Breast epithelium (tissue), 4 donors: ENCODE results near the gene CCDC71. TPM values are rescaled to one million over a fixed set of nuclear protein-coding genes. Genes with fewer than 3 reads are reported as not detected.

ENCODE experiments used
- DNase-seq, 2 donors: peaks; one replicate each; pipeline ENCODE4 v3.0.0-alpha.2; 2019; ENCODE audit warnings: low spot score in 2 of 2
- H3K27ac ChIP-seq, 2 donors: fragments of 200-600 bp; sonication (generic) in 1 of 2; one replicate each; pipeline ENCODE4 v1.5.1; 2016 to 2019; ENCODE audit warnings: mild to moderate bottlenecking in 1 of 2
- H3K27me3 ChIP-seq, 2 donors: fragments of 200-600 bp; sonication (generic) in 1 of 2; one replicate each; pipeline versions ENCODE4 v1.5.1 to v1.6.0; 2017 to 2019; ENCODE audit warnings: control low read depth in 1 of 2, mild to moderate bottlenecking in 1 of 2
- H3K36me3 ChIP-seq: fragments of 200-600 bp; one replicate; pipeline ENCODE4 v1.5.1; 2019
- H3K4me1 ChIP-seq, 2 donors: fragments of 200-600 bp; sonication (generic); one replicate each; pipeline ENCODE4 v1.5.1; 2016 to 2019; ENCODE audit warnings: control low read depth in 1 of 2
- H3K4me3 ChIP-seq, 3 donors: fragments of 200-600 bp; sonication (generic); 1 replicate in 2 of 3; 2 replicates in 1 of 3; pipeline ENCODE4 v1.5.1; 2016 to 2019; ENCODE audit warnings: mild to moderate bottlenecking in 3 of 3, moderate library complexity in 2 of 3
- H3K9me3 ChIP-seq, 2 donors: fragments of 200-600 bp; sonication (generic) in 1 of 2; one replicate each; pipeline ENCODE4 v1.5.1; 2016 to 2019; ENCODE audit warnings: control low read depth in 1 of 2
- CTCF ChIP-seq, 3 donors: fragments of 450-650 bp; IDR thresholded peaks; one replicate each; pipeline ENCODE4 v1.5.1; 2016 to 2017; ENCODE audit warnings: antibody characterized with exemption in 3 of 3, mild to moderate bottlenecking in 3 of 3, moderate library complexity in 3 of 3
- POLR2A ChIP-seq: fragments of 450-650 bp; IDR thresholded peaks from one replicate; pipeline ENCODE4 v1.6.1; 2016; ENCODE audit warnings: antibody characterized with exemption, mild to moderate bottlenecking, moderate library complexity
- POLR2AphosphoS5 ChIP-seq, 3 donors: sonication (generic); formaldehyde crosslinking; IDR thresholded peaks; one replicate each; pipeline ENCODE4 v1.6.1; 2017; ENCODE audit warnings: antibody characterized with exemption in 3 of 3
- intact Hi-C: fragments of 100-400 bp; cut with DNase I; formaldehyde crosslinking; loops from one replicate; pipeline ENCODE4 v1.15.1; 2023; ENCODE audit warnings: low total_unique reads
- total RNA-seq, 3 donors: library from RNA; depleted of rRNA; stranded (reverse); fragments of >200 nt; gene quantifications; one replicate each; pipeline ENCODE4 v1.1.0, GENCODE V29; 2016

CCDC71 gene
- total RNA-seq, 3 donors from 2014 or later = 29.0 to 39.7 (median 31.8) TPM

GRCh38 chr3:49170744-49171118, 4.6 kb upstream of the CCDC71 start:
- TF ChIP-seq CTCF (IDR thresholded peaks at IDR 0.05) = no peak
- no peak for TF ChIP-seq POLR2A
- no peak for TF ChIP-seq POLR2AphosphoS5 (IDR thresholded peaks at IDR 0.05)
- Histone ChIP-seq H3K36me3 (no peaks in the 10 kb centered on the region), H3K27me3 (no peaks in the 10 kb centered on the region), H3K4me1 (peaks cover 8 to 11% of the 10 kb centered on the region in 2 donors), H3K4me3 (peak overlapping the region; percentile 65 to 81 (median 75)), H3K9me3 (no peaks in the 10 kb centered on the region), H3K27ac (peak overlapping the region; percentile 82 to 85)
- intact Hi-C loops = loop anchor here (10.0 kb wide), 1 partner anchor 284 kb away; no protein-coding TSS in a partner anchor
- no peak for DNase-seq

GRCh38 chr3:49166752-49167556, 823 bp upstream of the CCDC71 start:
- H3K4me1 ChIP-seq = peaks cover 0 to 10% of the 10 kb centered on the region in 2 donors
- H3K36me3 ChIP-seq = peaks cover 5% of the 10 kb centered on the region
- H3K4me3 ChIP-seq = peak overlapping the region; percentile 96 to 100 (median 97)
- no peaks in the 10 kb centered on the region for H3K9me3 ChIP-seq
- no peaks in the 10 kb centered on the region for H3K27me3 ChIP-seq
- intact Hi-C loops = no loop called here
- H3K27ac ChIP-seq = peak overlapping the region; percentile 94 to 98
- no peak for DNase-seq
- TF ChIP-seq CTCF (IDR thresholded peaks at IDR 0.05) = no peak
- TF ChIP-seq POLR2AphosphoS5 (IDR thresholded peaks at IDR 0.05) = no peak
- TF ChIP-seq POLR2A = no peak

DNA sequence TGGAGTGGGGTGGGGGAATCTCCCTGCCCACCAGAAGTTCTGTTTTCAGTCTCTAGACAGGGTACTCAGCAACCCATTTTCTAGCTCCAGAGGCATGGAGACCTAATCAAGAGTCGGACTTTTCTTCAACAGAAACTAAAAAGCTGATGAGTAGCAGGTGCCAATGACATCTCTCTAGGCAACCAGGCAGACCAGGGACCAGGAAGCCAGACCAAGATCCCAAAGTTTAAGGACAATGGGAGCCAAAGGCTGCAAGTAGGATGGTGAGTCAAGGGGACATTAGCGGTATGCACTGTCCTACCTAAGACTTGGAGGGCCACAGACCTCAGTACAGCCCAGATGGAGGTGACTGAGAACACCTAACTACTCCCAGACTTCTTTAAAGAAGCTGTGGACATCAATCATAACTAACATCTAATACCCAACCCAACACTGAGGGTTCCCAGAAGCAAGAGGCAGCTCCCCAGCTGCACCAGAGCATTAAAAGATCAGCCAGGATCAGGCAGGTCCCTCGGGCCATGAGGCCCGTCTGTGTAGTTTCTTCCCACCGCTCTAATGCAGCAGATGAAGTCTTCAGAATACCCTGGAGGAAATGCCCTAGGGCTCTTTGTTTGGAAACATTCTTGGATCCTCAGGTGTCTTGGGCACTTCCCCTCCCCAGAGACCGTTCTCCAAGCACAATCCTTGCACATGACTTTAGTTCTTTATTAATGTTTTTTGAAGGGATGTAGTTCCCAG, 979 bp downstream of the CCDC71 start:
- H3K9me3 ChIP-seq = no peaks in the 10 kb centered on the region
- peak overlapping the region; percentile 94 to 98 for H3K27ac ChIP-seq
- H3K4me3 ChIP-seq = peak overlapping the region; percentile 96 to 100 (median 97)
- peaks cover 5% of the 10 kb centered on the region for H3K36me3 ChIP-seq
- intact Hi-C loops = no loop called here
- peaks cover 0 to 10% of the 10 kb centered on the region in 2 donors for H3K4me1 ChIP-seq
- TF ChIP-seq POLR2A (no peak), CTCF (IDR thresholded peaks at IDR 0.05) (no peak), POLR2AphosphoS5 (IDR thresholded peaks at IDR 0.05) (no peak)
- no peak for DNase-seq
- H3K27me3 ChIP-seq = no peaks in the 10 kb centered on the region

- Histone ChIP-seq H3K36me3 (peaks cover 5% of the 10 kb centered on the region), H3K27me3 (no peaks in the 10 kb centered on the region), H3K4me3 (no peak overlapping the region), H3K9me3 (no peaks in the 10 kb centered on the region), H3K4me1 (peaks cover 0 to 10% of the 10 kb centered on the region in 2 donors), H3K27ac (no peak overlapping the region)
- intact Hi-C loops = no loop called here
- DNase-seq = no peak
- TF ChIP-seq POLR2AphosphoS5 (IDR thresholded peaks at IDR 0.05) (no peak), POLR2A (no peak), CTCF (IDR thresholded peaks at IDR 0.05) (no peak)
Measured at GRCh38 chr3:49163609-49164008, 2.5 kb downstream of the CCDC71 start.
